Transverse colon (tissue), 4 donors: ENCODE results near the gene TMEM175. TPM values are rescaled to one million over a fixed set of nuclear protein-coding genes. Genes with fewer than 3 reads are reported as not detected.
A peak's percentile ranks its signal among the peaks of the same experiment; 100 is the strongest.

Experiments
- DNase-seq: peaks from one replicate; pipeline ENCODE4 v3.0.0-alpha.2; 2019
- H3K27ac ChIP-seq, 4 donors: fragments of 200-600 bp; sonication (generic); 2 replicates each; pipeline ENCODE4 v1.5.1; 2016 to 2018; ENCODE audit warnings: inconsistent platforms in 4 of 4
- H3K27me3 ChIP-seq: fragments of 200-600 bp; sonication (generic); 2 replicates; pipeline ENCODE4 v1.5.1; 2017; ENCODE audit warnings: inconsistent platforms
- H3K36me3 ChIP-seq, 4 donors: fragments of 200-600 bp; sonication (generic); 2 replicates each; pipeline ENCODE4 v1.5.1; 2017 to 2019; ENCODE audit warnings: inconsistent platforms in 4 of 4
- H3K4me1 ChIP-seq, 4 donors: fragments of 200-600 bp; sonication (generic); 2 replicates each; pipeline ENCODE4 v1.5.1; 2017 to 2020; ENCODE audit warnings: inconsistent platforms in 4 of 4
- H3K4me3 ChIP-seq, 4 donors: fragments of 200-600 bp; sonication (generic); 1 replicate in 1 of 4; 2 replicates in 3 of 4; pipeline versions ENCODE4 v1.5.1 to v1.6.1; 2017 to 2019; ENCODE audit warnings: inconsistent platforms in 4 of 4
- H3K9me3 ChIP-seq, 2 donors: fragments of 200-600 bp; sonication (generic); 2 replicates each; pipeline ENCODE4 v1.5.1; 2017 to 2019; ENCODE audit warnings: inconsistent platforms in 2 of 2
- CTCF ChIP-seq, 5 experiments: fragments of 200-600 bp in 3 of 5; fragments of 450-650 bp in 2 of 5; sonication (generic) in 3 of 5; IDR thresholded peaks; 1 replicate in 2 of 5; 2 replicates in 3 of 5; pipeline ENCODE4 v1.5.1; 2016 to 2017; ENCODE audit warnings: antibody characterized with exemption in 5 of 5, inconsistent platforms in 3 of 5, mild to moderate bottlenecking in 2 of 5, moderate library complexity in 1 of 5
- EP300 ChIP-seq: sonication (generic); formaldehyde crosslinking; IDR thresholded peaks from one replicate; pipeline ENCODE4 v1.6.1; 2017; ENCODE audit warnings: antibody characterized with exemption, low read depth
- POLR2A ChIP-seq: fragments of 450-650 bp; IDR thresholded peaks from one replicate; pipeline ENCODE4 v1.6.1; 2016; ENCODE audit warnings: antibody characterized with exemption, mild to moderate bottlenecking, moderate library complexity
- POLR2AphosphoS5 ChIP-seq, 3 donors: sonication (generic); formaldehyde crosslinking; IDR thresholded peaks; one replicate each; pipeline ENCODE4 v1.6.1; 2016; ENCODE audit warnings: antibody characterized with exemption in 3 of 3
- WGBS, 2 donors: methylation state at CpG; one replicate each; pipeline ENCODE4 v1.1.5; 2018; ENCODE audit warnings: low coverage in 1 of 2; 5-methylcytosine and 5-hydroxymethylcytosine counted together
- in situ Hi-C, 4 donors: fragments of 200-750 bp; cut with MboI; loops; one replicate each; pipeline versions ENCODE4 v1.15.0 to v1.15.1; 2017; ENCODE audit warnings: low sequenced_read_pairs in 3 of 4, low pct_ligation_motif_present in 1 of 4, low pct_unique_long_range_greater_than_20kb in 1 of 4
- intact Hi-C: fragments of 100-400 bp; cut with DNase I; formaldehyde crosslinking; loops from one replicate; pipeline ENCODE4 v1.15.1; 2023; ENCODE audit warnings: low total_unique reads
- total RNA-seq, 4 donors: library from RNA; depleted of rRNA; stranded (reverse); fragments of >200 nt; gene quantifications; one replicate each; pipeline ENCODE4 v1.1.0, GENCODE V29; 2016

Gene TMEM175
- total RNA-seq, 4 donors from 2014 or later: 44.0 to 116 (median 50.5) TPM

GRCh38 chr4:988726-989721 lies 56.8 kb downstream of the TMEM175 start:
- no peaks in the 10 kb centered on the region for H3K27me3 ChIP-seq
- H3K36me3 ChIP-seq: no peaks in the 10 kb centered on the region
- WGBS, 2 donors: 89% methylated on average over 61 of the region's 69 CpGs; no CpG with 5 or more reads in 1 of the 2 donors
- in situ Hi-C loops: no loop called here
- H3K9me3 ChIP-seq: no peaks in the 10 kb centered on the region
- H3K27ac ChIP-seq: no peak overlapping the region
- peaks cover 34 to 54% (median 47%) of the 10 kb centered on the region in 4 donors for H3K4me1 ChIP-seq
- intact Hi-C loops: loop anchor here (2.0 kb wide), 1 partner anchor 60 kb away; no protein-coding TSS in a partner anchor
- H3K4me3 ChIP-seq: no peak overlapping the region
- TF ChIP-seq CTCF (IDR thresholded peaks at IDR 0.05) (no peak), POLR2A (no peak), EP300 (no peak), POLR2AphosphoS5 (IDR thresholded peaks at IDR 0.05) (no peak)
- no peak for DNase-seq

GRCh38 chr4:989722-990471 lies 57.6 kb downstream of the TMEM175 start:
- Histone ChIP-seq H3K27me3 (no peaks in the 10 kb centered on the region), H3K9me3 (no peaks in the 10 kb centered on the region), H3K4me3 (no peak overlapping the region), H3K36me3 (no peaks in the 10 kb centered on the region), H3K27ac (no peak overlapping the region), H3K4me1 (peaks cover 30 to 49% (median 43%) of the 10 kb centered on the region in 4 donors)
- in situ Hi-C loops (no loop called here), intact Hi-C loops (loop anchor here (2.0 kb wide), 1 partner anchor 59 kb away; no protein-coding TSS in a partner anchor)
- TF ChIP-seq POLR2A (no peak), CTCF (IDR thresholded peaks at IDR 0.05) (no peak), EP300 (no peak), POLR2AphosphoS5 (IDR thresholded peaks at IDR 0.05) (no peak)
- WGBS, 2 donors: 98% methylated on average over 37 of the region's 58 CpGs; no CpG with 5 or more reads in 1 of the 2 donors
- no peak for DNase-seq

GRCh38 chr4:990746-991367 lies 58.6 kb downstream of the TMEM175 start:
- 95% methylated on average over 26 of the region's 26 CpGs; no CpG with 5 or more reads in 1 of the 2 donors for WGBS, 2 donors
- peaks cover 24 to 39% (median 38%) of the 10 kb centered on the region in 4 donors for H3K4me1 ChIP-seq
- no peaks in the 10 kb centered on the region for H3K36me3 ChIP-seq
- in situ Hi-C loops: no loop called here
- TF ChIP-seq POLR2A: no peak
- no peak for TF ChIP-seq EP300
- H3K27ac ChIP-seq: no peak overlapping the region
- H3K27me3 ChIP-seq: no peaks in the 10 kb centered on the region
- no peak overlapping the region for H3K4me3 ChIP-seq
- no peaks in the 10 kb centered on the region for H3K9me3 ChIP-seq
- intact Hi-C loops: no loop called here
- DNase-seq: no peak

- Histone ChIP-seq H3K27me3 (peaks cover 7% of the 10 kb centered on the region), H3K27ac (peak overlapping the region; percentile 86 to 95 (median 88)), H3K36me3 (no peaks in the 10 kb centered on the region), H3K4me3 (peak overlapping the region in 1 of 4 donors; percentile 7), H3K4me1 (peaks cover 19 to 39% (median 31%) of the 10 kb centered on the region in 4 donors), H3K9me3 (no peaks in the 10 kb centered on the region)
- intact Hi-C loops: no loop called here
- TF ChIP-seq POLR2AphosphoS5 (IDR thresholded peaks at IDR 0.05) (no peak), EP300 (no peak), CTCF (IDR thresholded peaks at IDR 0.05) (no peak), POLR2A (no peak)
- in situ Hi-C loops: no loop called here
- WGBS, 2 donors: 92% methylated on average over 44 of the region's 50 CpGs; no CpG with 5 or more reads in 1 of the 2 donors
- DNase-seq: no peak
Measured at GRCh38 chr4:991451-992296, 59.4 kb downstream of the TMEM175 start.
